GM10266 (cell line): ENCODE data around the gene SUFU.
A peak's percentile ranks its signal among the peaks of the same experiment; 100 is the strongest.

ENCODE experiments used
- DNase-seq: peaks from one replicate; pipeline ENCODE4 v3.0.0; 2012; ENCODE audit errors: extremely low spot score
- CTCF ChIP-seq: IDR thresholded peaks from 2 replicates; pipeline ENCODE4 v1.5.1; 2012; ENCODE audit warnings: mild to moderate bottlenecking, low read depth; ENCODE audit not compliant: control insufficient read depth, insufficient read depth; ENCODE audit errors: missing control alignments

SUFU gene

GRCh38 chr10:102656791-102657371, 153.1 kb downstream of the SUFU start:
- no peak for DNase-seq
- TF ChIP-seq CTCF, result no peak

DNA sequence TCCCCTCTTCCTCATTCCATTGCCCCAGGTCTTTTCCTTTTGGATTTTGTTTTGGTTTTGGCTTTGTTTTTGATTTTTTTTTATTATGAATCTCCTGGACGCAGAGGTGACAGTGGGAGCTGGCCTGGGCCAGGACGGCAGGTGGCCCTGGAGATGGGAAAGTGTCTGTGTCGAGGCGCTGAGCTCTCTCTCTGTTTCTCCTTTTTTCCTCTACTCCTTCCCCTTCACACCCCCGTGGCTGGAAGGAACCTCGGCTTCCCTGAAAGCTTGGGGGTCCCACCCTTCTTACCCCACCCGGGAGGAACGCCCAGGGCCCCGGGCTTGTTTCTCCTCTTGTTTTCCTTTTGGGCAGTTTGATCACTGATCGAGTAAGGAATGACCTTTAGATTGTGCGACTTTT, 153.7 kb downstream of the SUFU start:
- no peak for TF ChIP-seq CTCF
- DNase-seq, result no peak

DNA sequence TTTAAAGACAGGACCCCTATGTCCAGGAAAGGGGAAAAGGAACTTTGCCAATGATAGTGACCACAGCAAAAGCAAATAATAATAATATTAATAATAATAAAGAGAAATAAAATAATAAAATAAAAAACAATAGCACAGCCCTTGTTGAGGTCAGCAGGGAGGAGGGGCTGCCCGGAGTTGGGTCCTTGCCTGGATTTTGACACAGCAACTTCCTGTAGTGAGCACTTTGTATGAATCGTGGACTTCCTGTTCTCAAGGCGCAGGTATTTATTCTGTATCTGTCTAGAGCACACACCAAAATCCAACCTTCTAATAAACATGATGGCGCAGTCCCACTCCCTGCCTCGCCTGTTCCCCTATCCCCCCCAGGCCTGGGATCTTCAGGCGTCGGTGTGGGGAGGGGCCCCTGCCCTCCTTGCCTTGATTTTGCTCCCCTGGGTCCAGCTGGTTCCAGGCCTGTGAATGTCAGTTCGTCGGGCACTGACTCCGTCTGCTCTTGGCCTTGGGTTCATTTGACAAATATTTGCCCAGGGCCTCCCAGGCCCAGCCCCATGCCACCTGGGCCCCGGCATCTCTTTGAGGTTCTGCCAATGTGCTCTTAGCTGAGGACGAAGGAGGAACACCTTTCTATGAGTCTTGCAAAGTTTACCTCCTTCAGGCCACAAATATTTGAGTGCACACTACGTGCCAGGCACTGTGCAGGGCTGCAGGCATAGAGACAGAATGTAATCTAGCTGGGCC, 154.4 kb downstream of the SUFU start:
- TF ChIP-seq CTCF, result no peak
- no peak for DNase-seq

GRCh38 chr10:102658802-102659201, 155.0 kb downstream of the SUFU start:
- no peak for DNase-seq
- no peak for TF ChIP-seq CTCF

DNA sequence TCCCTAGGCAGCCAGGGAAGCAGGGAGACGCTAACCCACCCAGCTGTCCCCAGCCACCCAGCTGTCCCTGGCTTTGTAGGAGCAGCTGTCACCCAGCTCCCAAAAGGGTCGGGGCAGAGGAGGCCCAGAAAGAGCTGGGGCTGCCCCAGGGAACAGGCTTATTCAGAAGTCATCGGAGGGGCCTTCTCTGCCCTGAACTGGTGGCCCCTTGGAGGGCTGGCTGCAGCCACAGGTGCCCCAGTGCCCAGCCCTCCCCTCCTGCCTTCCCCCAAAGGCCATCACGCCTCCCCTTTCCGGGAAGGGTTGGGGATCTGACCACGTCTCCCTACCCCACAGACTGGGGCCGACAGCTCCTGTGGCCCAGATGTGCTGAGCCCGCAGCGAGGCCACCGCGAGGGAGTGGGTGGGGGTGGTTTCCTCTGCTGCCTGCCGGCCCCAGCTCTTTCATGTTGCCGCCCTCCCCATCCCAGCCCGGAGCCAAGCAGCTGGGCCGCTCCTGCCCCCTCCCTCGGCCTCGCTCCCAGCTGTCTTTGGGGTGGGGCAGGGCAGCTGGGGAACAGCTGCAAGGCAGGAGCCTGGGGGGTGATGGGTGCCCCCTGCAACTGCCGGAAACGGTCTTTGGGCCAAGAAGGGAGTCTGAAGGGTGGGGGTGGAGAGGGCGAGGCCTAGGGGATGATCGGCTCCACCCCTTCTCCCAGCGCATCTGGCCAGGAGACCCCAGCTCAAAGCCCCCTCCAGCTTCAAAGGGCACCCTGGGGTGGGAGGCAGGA, 157.3 kb downstream of the SUFU start:
- DNase-seq, result peak; percentile 89
- no peak for TF ChIP-seq CTCF

- DNase-seq, result no peak
- no peak for TF ChIP-seq CTCF
Observed at GRCh38 chr10:102661658-102662028, 157.9 kb downstream of the SUFU start.
